Gastrocnemius medialis (tissue), 4 donors: Measurements from ENCODE around the gene CACNA1C. TPM values are rescaled to one million over a fixed set of nuclear protein-coding genes. Genes with fewer than 3 reads are reported as not detected.

Experiments
- ATAC-seq, 2 donors: fragments of 150-250 bp; one replicate each; pipeline ENCODE4 v1.9.1; 2016
- DNase-seq, 2 donors: peaks; one replicate each; pipeline ENCODE4 v3.0.0-alpha.2; 2019
- H3K27ac ChIP-seq, 4 donors: fragments of 200-600 bp; sonication (generic); 1 replicate in 1 of 4; 2 replicates in 3 of 4; pipeline ENCODE4 v1.5.1; 2016 to 2018; ENCODE audit warnings: mild to moderate bottlenecking in 2 of 4, moderate library complexity in 1 of 4
- H3K27me3 ChIP-seq, 3 donors: fragments of 200-600 bp; sonication (generic) in 2 of 3; 1 replicate in 1 of 3; 2 replicates in 2 of 3; pipeline versions ENCODE4 v1.5.1 to v1.6.0; 2016 to 2019; ENCODE audit warnings: mild to moderate bottlenecking in 1 of 3, moderate library complexity in 1 of 3
- H3K36me3 ChIP-seq, 2 donors: fragments of 200-600 bp; sonication (generic) in 1 of 2; one replicate each; pipeline ENCODE4 v1.5.1; 2017 to 2018
- H3K4me1 ChIP-seq, 2 donors: fragments of 200-600 bp; sonication (generic) in 1 of 2; one replicate each; pipeline ENCODE4 v1.5.1; 2016 to 2017; ENCODE audit warnings: mild to moderate bottlenecking in 2 of 2
- H3K4me3 ChIP-seq, 4 donors: fragments of 200-600 bp; sonication (generic) in 3 of 4; 1 replicate in 1 of 4; 2 replicates in 3 of 4; pipeline ENCODE4 v1.5.1; 2016 to 2019; ENCODE audit warnings: mild to moderate bottlenecking in 2 of 4
- H3K9me3 ChIP-seq, 3 donors: fragments of 200-600 bp; sonication (generic) in 2 of 3; 1 replicate in 1 of 3; 2 replicates in 2 of 3; pipeline ENCODE4 v1.5.1; 2016 to 2019
- CTCF ChIP-seq, 5 experiments: fragments of 450-650 bp in 3 of 5; fragments of 200-600 bp in 2 of 5; sonication (generic) in 2 of 5; IDR thresholded peaks in 4 of 5; conservative IDR thresholded peaks in 1 of 5; 1 replicate in 4 of 5; 2 replicates in 1 of 5; pipeline ENCODE4 v1.5.1; 2016 to 2019; ENCODE audit warnings: antibody characterized with exemption in 5 of 5, mild to moderate bottlenecking in 3 of 5, moderate library complexity in 3 of 5
- POLR2A ChIP-seq, 2 donors: fragments of 450-650 bp; IDR thresholded peaks; one replicate each; pipeline ENCODE4 v1.6.1; 2017; ENCODE audit warnings: antibody characterized with exemption in 2 of 2, mild to moderate bottlenecking in 2 of 2, moderate library complexity in 2 of 2
- in situ Hi-C, 4 donors: fragments of 200-750 bp; cut with MboI; loops; one replicate each; pipeline versions ENCODE4 v1.15.0 to v1.8.0; 2017; ENCODE audit warnings: low sequenced_read_pairs in 4 of 4
- intact Hi-C: fragments of 100-400 bp; cut with DNase I; formaldehyde crosslinking; loops from one replicate; pipeline ENCODE4 v1.15.1; 2023; ENCODE audit warnings: low total_unique reads
- total RNA-seq, 4 donors: library from RNA; depleted of rRNA; stranded (reverse); fragments of >200 nt; gene quantifications; one replicate each; pipeline versions ENCODE4 v1.1.0 to v1.2.3, GENCODE V29; 2016

The CACNA1C gene
- total RNA-seq, 4 donors from 2014 or later: 0.80 to 1.8 (median 0.91) TPM

GRCh38 chr12:2583642-2584401 lies 531.0 kb downstream of the CACNA1C start:
- no peak overlapping the region for H3K27ac ChIP-seq
- in situ Hi-C loops: loop anchor here (5.0 to 25.0 kb wide), 3 partner anchors 527 to 772 kb away; partner anchors contain the start of genes CACNA1C (in 3 of the 4) and LRTM2 (in 1 of the 4)
- H3K9me3 ChIP-seq: no peaks in the 10 kb centered on the region
- H3K27me3 ChIP-seq: peaks cover 2 to 34% (median 13%) of the 10 kb centered on the region in 3 donors
- TF ChIP-seq POLR2A (IDR thresholded peaks at IDR 0.05) (no peak), CTCF (IDR thresholded peaks at IDR 0.05 in 4 of 5, conservative IDR thresholded peaks at IDR 0.05 in 1 of 5) (no peak)
- intact Hi-C loops: loop anchor here (1.0 kb wide), 1 partner anchor 527 kb away; no protein-coding TSS in a partner anchor
- peaks cover 0 to 3% of the 10 kb centered on the region in 2 donors for H3K4me1 ChIP-seq
- no peaks in the 10 kb centered on the region for H3K36me3 ChIP-seq
- ATAC-seq (no peak), DNase-seq (no peak)
- no peak overlapping the region for H3K4me3 ChIP-seq

- Histone ChIP-seq H3K9me3 (no peaks in the 10 kb centered on the region), H3K36me3 (no peaks in the 10 kb centered on the region), H3K4me1 (peaks cover 0 to 3% of the 10 kb centered on the region in 2 donors), H3K27ac (no peak overlapping the region), H3K4me3 (no peak overlapping the region), H3K27me3 (peaks cover 2 to 26% (median 13%) of the 10 kb centered on the region in 3 donors)
- DNase-seq (no peak), ATAC-seq (no peak)
- in situ Hi-C loops (loop anchor here (10.0 to 25.0 kb wide), 2 partner anchors 532 to 774 kb away; partner anchors contain the start of genes CACNA1C (in 3 of the 4) and LRTM2 (in 1 of the 4)), intact Hi-C loops (no loop called here)
- TF ChIP-seq POLR2A (IDR thresholded peaks at IDR 0.05) (no peak), CTCF (IDR thresholded peaks at IDR 0.05 in 4 of 5, conservative IDR thresholded peaks at IDR 0.05 in 1 of 5) (no peak)
Measured at GRCh38 chr12:2586156-2587038, 533.6 kb downstream of the CACNA1C start.

GRCh38 chr12:2588345-2588744 lies 535.6 kb downstream of the CACNA1C start:
- Histone ChIP-seq H3K36me3 (no peaks in the 10 kb centered on the region), H3K27ac (no peak overlapping the region), H3K4me3 (no peak overlapping the region), H3K27me3 (peaks cover 0 to 14% (median 7%) of the 10 kb centered on the region in 3 donors), H3K4me1 (no peaks in the 10 kb centered on the region), H3K9me3 (peaks cover 0 to 4% (median 0%) of the 10 kb centered on the region in 3 donors)
- no peak for TF ChIP-seq POLR2A (IDR thresholded peaks at IDR 0.05)
- DNase-seq: no peak
- intact Hi-C loops: no loop called here
- in situ Hi-C loops: loop anchor here (10.0 to 25.0 kb wide), 2 partner anchors 534 to 776 kb away; partner anchors contain the start of genes CACNA1C (in 3 of the 4) and LRTM2 (in 1 of the 4)
- no peak for ATAC-seq

- in situ Hi-C loops: loop anchor here (10.0 to 25.0 kb wide), 2 partner anchors 535 to 777 kb away; partner anchors contain the start of genes CACNA1C (in 3 of the 4) and LRTM2 (in 1 of the 4)
- DNase-seq: no peak
- ATAC-seq: no peak
Measured at GRCh38 chr12:2589381-2589780, 536.6 kb downstream of the CACNA1C start.

More at GRCh38 chr12:2589381-2589780, 536.6 kb downstream of the CACNA1C start:
- H3K27me3 ChIP-seq: peaks cover 0 to 14% (median 7%) of the 10 kb centered on the region in 3 donors
- H3K4me3 ChIP-seq: no peak overlapping the region
- TF ChIP-seq CTCF (IDR thresholded peaks at IDR 0.05 in 4 of 5, conservative IDR thresholded peaks at IDR 0.05 in 1 of 5) (no peak), POLR2A (IDR thresholded peaks at IDR 0.05) (no peak)
- no peaks in the 10 kb centered on the region for H3K4me1 ChIP-seq
- H3K36me3 ChIP-seq: no peaks in the 10 kb centered on the region
- H3K27ac ChIP-seq: no peak overlapping the region
- H3K9me3 ChIP-seq: peaks cover 0 to 4% (median 0%) of the 10 kb centered on the region in 3 donors
- intact Hi-C loops: no loop called here
